T-helper 22 cell (primary cell): ENCODE measurements around the gene TMEM150C.
"Not testable (repeated sequence)": the region's sequence is repeated elsewhere in the genome, so short reads cannot be mapped to it uniquely, and the experiment has no call there.

Experiments used
- DNase-seq: peaks from one replicate; pipeline ENCODE4 v3.0.0-alpha.2; 2020; ENCODE audit warnings: low read depth

The TMEM150C gene

DNA sequence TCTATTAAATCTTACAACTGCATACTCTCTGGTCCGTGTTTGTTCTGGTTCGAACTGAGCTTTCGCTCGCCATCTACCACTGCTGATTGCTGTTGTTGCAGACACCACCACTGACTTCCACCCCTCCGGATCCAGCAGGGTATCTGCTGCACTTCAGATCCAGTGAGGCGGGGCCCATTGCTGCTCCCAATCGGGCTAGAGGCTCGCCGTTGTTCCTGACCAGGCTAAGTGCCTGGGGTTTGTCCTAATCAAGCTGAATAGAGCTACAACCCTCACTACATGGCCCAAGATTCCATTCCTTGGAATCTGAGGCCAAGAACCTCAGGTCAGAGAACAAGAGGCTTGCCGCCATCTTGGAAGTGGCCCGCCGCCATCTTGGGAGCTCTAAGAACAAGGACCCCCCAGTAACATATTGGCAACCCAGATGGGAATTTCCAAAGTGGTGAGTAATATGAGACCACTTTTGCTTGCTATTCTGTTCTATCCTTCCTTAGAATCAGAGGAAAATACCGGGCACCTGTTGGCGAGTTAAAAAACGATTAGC lies 88.1 kb downstream of the TMEM150C start:
- no peak for DNase-seq

DNA sequence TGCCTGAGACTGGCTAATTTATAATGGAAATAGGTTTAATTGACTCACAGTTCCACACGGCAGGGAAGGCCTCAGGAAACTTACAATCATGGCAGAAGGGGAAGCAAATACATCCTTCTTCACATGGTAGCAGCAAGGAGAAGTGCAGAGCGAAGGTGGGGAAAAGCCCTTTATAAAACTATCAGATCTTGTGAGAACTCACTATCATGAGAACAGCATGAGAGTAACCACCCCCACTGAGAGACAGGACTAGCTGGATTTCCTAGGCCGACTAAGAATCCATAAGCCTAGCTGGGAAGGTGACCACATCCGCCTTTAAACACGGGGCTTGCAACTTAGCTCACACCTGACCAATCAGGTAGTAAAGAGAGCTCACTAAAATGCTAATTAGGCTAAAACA lies 88.7 kb downstream of the TMEM150C start:
- not testable (repeated sequence) for DNase-seq

DNA sequence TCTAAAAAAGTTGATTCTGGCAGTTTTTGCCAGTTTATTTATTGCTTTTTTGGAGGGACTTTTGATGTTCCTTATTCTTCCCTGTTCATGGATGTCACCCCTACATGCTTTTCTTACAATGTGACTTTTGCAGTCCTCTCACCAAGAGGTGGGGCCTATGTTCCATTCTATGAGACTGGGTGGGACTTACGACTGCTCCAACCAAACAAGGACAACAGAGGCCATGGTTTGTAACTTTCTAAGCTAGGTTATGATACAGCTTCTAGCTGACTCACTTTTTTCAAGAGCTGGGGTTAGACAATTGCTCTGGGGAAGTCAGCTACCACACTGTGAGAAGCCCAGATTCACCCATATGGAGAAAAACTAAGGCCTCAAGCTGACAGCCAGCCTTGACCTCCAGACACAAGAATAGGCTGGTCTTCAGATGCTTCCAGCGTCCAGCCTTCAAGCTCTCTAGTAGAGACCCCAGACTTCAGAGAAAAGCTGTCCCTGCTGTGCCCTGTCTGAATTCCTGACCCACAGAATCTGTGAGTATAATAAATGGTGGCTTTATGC lies 91.9 kb downstream of the TMEM150C start:
- DNase-seq, result no peak

DNA sequence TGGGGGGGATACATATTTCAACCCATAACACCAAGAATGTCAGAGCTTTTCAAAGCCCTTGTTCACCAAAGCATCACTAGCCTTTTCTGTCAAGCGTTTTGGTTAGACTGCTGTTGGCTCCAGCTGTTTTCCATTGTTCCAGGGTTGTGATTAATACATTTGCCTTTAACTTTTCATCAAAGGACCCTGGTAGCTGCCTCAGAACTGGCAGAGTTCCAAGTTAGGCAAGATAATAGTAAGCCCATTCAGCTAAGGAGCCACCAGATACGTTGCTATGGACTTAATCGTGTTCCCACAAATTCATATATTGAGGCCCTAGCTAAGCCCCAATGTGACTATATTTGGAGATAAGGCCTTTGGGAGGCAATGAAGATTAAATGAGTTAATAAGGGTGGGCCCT lies 94.3 kb downstream of the TMEM150C start:
- no peak for DNase-seq

DNA sequence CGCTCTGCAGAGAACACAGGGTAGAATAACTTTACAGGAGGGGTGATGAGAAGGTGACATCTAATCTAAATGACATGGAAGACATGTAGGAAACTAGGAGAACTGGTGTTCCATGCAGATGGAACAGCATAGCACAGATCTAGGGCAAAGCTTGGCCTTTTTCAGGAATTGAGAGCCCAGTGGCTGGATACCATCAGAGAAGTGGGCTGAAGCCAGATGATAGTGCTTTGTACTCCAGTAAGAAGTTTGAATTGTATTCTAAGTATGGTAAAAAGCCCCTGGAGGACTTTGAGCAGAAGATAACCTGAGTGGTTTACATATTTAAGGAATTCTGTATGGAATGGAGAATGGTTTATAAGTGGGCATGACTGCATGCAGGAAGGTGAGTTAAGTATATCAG lies 98.6 kb downstream of the TMEM150C start:
- DNase-seq, result no peak

DNA sequence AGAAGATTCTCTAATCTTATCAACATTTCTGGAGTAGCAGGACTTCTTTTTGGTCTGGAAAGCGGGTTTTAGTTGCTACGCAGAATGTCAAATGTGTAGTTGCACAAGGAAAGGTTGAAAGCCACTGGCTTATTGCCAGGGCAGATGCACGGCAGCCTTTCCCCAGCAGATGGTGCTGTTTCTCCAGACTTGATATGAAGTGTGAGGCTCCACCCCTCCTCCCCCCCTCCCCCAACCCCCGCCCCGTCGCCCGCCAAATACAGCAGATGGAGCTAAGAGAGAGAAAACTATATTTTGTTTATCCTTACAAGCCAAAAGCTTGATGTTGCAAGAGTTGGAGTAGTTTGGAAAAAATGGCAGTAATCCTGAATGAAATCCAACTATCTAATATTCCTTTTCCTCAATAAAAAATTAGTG lies 99.4 kb downstream of the TMEM150C start:
- peak; percentile 55 for DNase-seq

DNA sequence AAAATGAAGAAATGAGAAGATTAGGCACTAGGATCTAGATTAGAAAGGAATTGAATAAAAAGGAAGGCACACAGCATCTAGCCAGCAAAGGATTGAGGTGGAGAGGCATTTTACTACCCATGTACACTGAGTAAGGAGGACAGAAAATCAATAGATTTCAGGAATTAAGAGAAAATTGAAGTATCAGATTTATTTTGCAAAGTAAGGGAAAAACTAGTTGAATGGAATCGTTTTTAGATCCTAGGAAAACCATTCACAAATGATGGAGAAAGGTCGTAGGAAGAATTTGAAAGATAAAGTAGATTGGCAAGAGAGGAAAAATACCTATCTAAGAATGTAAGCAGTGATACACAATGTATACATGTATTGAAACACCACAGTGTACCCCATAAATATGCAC lies 100.1 kb downstream of the TMEM150C start:
- no peak for DNase-seq

DNA sequence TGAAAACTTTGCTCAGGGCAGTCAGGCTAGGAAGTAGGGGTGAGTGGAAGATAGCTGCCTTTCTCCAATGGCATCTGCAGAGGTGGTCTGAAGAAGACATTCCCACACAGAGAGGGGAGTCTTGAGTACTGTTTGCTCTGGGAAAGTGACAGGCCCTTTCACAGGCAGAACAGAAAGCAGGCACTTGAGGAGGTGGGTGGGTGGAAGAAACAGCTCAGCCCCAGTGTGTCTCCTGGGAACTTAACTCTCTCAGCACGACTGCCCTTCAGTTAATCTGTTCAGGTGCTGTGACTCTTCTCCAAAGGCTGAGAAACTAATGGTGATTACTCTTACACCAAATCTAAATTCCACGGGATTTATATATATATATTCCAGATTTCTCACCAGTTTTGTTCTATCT lies 103.1 kb downstream of the TMEM150C start:
- no peak for DNase-seq

DNA sequence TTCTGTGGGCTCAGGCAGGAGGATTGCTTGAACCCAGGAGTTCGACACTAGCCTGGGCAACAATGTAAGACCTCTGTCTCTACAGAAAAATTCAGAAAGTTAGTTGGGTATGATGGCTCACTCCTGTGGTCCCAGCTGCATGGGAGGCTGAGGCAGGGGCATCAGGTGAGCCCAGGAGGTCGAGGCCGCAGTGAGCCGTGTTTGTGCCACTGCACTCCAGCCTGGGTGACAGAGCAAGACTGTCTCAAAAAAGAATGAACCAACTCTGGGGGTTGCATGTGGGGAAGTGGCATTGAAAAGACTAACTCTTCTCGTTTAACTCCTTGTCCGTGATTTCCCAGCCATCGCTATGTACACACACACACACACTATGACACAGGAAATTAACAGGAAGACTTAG lies 104.5 kb downstream of the TMEM150C start:
- no peak for DNase-seq

DNA sequence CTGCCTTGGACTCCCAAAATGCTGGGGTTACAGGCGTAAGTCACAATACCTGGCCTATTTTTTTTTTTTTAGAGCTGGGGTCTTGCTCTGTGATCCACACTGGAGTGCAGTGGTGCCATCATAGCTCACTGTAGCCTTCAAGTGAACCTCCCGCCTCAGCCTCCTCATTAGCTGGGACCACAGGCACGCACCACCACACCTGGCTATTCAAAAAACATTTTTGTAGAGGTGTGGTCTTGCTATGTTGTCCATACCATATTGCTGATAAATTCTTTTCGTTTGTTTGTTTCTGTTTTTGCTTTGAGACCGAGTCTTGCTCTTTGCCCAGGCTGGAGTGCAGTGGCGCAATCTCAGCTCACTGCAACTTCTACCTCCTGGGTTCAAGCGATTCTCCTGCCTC lies 109.8 kb downstream of the TMEM150C start:
- DNase-seq, result no peak

DNA sequence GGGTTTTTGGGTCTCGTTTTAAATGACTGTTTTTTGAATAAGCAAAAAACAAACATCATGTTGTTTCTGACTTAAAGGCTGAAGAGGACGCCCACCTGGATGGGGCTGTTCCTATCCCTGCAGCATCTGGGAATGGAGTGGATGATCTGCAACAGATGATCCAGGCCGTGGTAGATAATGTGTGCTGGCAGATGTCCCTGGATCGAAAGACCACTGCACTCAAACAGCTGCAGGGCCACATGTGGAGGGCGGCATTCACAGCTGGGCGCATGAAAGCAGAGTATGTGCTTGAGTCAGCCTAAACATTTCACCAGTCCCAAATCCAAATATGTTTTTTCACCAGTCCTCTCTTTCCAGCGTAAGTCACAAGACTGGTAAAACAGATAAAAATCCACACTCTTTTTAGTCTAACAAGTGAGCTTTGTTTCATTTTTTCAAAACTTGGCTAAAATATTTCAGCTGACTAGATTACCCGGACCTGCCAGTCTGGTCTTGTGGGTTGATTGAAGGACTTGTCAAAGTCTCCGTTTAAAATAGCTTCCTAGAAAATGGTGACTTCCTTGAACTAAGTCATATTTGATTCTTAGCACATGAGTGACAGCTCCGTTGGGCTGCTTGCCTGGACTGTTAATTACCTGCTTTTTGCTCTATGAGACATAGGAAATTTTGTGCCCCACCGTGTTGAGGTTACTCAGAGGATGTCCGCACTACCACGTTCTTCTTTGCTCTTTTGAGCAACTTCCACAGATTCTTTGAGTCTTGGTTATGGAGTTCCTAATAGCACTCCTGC lies 110.6 kb downstream of the TMEM150C start:
- DNase-seq, result no peak

DNA sequence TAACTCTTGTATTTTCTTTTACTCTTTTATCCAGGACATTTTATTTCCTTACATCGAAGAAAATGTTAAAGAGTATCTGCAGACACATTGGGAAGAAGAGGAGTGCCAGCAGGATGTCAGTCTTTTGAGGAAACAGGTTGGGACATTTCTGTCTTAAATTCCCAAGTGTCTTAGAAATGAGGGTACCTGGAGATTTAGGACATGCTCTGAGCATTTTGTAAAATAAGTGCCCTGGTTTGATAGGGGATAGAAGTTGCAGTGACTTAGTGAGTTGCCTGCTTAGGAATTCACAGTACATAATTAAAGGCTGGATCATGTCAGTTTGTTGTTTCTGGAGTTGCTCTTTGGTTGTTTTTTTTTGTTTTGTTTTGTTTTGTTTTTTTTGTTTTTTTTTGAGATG lies 113.9 kb downstream of the TMEM150C start:
- DNase-seq, result no peak

DNA sequence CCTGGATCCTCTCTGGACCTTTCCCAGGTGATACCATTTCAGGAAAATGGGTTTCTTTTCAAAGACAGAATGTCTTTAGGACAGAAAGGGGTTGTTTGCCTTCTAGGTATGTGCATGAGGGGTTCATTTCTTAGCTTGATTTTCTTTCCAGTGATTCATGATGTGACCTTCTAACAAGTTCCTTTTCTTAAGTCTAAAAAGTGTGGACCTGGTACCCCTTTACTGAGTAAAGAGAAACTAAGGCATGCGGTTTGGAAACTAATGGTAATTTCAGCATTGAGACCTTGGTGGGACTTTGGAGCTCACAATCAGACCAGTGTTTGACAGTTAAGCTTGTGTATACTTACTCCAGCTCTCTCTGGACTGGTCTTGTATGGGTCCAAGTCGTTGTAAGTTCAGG lies 122.7 kb downstream of the TMEM150C start:
- DNase-seq, result no peak

DNA sequence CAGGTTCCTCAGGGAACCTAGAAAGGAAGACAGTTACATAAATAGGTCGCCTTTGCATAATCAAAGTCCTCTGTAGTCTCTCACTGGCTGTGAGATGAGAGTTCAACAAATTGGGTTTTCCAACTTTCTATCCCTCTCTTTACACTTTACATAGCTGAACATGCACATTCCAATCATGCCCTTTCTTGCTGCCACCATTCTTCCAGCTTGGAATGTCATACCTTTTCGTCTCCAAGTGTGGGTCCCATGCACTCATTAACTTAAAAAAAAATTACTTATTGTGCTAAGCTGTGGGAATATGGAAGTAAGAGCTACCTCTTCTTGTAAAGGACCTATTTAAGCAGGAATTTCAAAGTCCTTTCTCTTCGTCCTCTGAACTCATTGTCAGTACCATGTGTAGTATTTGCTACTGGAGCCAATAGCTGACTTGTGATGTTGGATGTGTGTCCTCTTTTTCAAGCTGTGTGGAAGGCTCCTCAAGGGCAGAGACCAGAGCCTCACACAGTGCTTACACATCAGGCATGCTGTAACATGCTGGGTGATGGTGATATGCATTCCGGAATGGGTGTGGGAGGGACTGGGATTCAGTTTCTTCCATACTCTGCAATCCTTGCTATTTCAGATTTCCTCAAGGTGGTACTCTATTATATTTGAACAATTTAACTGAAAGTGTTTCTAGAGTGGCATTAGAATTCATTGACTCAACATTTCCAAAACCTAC lies 124.3 kb downstream of the TMEM150C start:
- no peak for DNase-seq

DNA sequence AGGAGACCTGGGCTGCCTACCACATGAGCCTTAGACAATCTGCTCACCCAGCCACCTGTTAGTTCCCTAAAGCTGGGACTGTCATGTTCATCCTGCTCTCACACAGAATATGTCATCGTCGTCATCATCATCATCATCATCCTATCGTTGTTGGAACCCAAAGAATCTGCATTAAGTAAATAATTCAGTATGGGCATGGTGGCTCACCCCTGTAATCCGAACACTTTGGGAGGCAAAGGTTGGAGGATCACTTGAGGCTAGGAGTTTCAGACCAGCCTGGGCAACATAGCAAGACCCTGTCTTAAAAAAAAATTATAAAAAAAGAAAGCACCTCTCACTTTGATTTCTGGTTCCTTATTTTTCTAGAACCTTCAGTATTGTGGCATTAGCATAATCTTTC lies 125.0 kb downstream of the TMEM150C start:
- no peak for DNase-seq

DNA sequence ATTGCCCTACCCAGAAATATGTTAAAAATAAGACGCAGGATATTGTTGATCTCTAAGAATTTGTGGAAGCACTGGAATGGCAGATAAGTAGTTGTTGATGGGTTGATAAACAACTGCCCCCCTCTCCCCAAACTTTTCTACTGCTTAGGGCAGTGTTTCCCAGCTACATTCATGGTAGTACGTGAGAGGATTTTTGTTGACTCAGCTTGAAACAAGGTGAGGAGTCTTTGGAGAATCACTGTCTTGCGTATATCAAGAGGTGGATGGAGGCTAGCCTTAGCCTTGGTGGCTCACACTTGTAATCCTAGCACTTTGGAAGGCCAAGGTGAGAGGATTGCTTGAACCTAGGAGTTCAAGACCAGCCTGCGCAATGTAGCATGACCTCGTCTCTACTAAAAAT lies 125.7 kb downstream of the TMEM150C start:
- no peak for DNase-seq

DNA sequence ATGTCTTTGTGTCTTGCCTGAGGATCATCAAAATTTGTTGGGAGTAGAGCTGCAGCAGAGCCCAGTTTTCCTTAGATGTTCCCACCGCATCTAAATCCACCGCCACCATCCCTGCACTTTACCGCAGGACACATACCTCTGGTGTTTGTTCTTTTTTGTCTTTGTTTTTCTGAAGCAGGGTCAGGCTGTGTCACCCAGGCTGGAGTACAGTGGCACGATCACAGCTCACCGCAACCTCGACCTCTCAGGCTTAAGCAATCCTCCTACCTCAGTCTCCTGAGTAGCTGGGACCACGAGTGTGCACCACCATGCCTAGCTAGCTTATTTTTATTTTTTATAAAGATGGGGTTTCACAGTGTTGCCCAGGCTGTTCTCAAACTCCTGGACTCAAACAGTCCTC lies 126.8 kb downstream of the TMEM150C start:
- DNase-seq, result no peak

DNA sequence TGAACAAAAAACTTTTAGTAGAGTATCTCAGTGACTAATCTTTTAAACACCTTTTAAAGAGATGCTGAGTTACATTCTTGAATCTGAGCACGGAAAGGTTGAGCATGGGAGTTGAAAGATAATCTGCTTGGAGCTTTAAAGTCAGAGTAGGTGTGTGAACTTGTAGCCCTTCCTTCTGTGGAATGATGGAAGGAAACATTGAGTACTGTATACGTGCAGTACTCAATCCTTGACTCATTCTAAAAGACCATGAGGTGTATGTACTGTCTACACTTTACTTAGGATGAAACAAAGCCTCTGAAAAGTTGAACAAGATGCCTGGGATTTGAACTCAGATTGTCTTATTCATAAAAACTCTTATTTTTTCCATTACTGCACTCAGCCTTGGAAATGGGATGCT lies 128.0 kb downstream of the TMEM150C start:
- DNase-seq, result no peak
